WI38 (cell line): Measurements from ENCODE around the gene RTP5.

Source experiments
- H3K4me3 ChIP-seq: 2 replicates; pipeline ENCODE4 v1.5.1; 2011; ENCODE audit warnings: low read depth, mild to moderate bottlenecking, control low read depth, low read length
- TF ChIP-seq, protein P1 (sequence below): IDR thresholded peaks from 2 replicates; pipeline ENCODE4 v1.5.1; 2012; ENCODE audit warnings: low read depth, mild to moderate bottlenecking, control low read depth, low read length

RTP5 gene

DNA sequence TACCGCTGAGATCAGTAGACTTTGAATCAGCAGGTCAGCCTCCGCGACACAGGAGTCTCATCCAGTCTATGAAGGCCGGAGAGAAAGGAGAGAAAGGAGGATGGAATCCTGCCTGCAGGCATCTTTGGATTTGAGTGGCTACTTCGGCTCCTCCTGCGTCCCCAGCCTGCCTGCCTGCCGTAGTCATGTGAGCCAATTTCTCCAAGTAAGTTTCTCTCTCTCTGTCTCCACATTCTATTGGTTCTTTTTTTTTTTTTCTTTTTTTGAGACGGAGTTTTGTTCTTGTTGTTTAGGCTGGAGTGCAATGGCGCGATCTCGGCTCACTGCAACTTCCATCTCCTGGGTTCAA, 27.5 kb upstream of the RTP5 start:
- TF ChIP-seq, protein P1, sequence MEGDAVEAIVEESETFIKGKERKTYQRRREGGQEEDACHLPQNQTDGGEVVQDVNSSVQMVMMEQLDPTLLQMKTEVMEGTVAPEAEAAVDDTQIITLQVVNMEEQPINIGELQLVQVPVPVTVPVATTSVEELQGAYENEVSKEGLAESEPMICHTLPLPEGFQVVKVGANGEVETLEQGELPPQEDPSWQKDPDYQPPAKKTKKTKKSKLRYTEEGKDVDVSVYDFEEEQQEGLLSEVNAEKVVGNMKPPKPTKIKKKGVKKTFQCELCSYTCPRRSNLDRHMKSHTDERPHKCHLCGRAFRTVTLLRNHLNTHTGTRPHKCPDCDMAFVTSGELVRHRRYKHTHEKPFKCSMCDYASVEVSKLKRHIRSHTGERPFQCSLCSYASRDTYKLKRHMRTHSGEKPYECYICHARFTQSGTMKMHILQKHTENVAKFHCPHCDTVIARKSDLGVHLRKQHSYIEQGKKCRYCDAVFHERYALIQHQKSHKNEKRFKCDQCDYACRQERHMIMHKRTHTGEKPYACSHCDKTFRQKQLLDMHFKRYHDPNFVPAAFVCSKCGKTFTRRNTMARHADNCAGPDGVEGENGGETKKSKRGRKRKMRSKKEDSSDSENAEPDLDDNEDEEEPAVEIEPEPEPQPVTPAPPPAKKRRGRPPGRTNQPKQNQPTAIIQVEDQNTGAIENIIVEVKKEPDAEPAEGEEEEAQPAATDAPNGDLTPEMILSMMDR = no peak

DNA sequence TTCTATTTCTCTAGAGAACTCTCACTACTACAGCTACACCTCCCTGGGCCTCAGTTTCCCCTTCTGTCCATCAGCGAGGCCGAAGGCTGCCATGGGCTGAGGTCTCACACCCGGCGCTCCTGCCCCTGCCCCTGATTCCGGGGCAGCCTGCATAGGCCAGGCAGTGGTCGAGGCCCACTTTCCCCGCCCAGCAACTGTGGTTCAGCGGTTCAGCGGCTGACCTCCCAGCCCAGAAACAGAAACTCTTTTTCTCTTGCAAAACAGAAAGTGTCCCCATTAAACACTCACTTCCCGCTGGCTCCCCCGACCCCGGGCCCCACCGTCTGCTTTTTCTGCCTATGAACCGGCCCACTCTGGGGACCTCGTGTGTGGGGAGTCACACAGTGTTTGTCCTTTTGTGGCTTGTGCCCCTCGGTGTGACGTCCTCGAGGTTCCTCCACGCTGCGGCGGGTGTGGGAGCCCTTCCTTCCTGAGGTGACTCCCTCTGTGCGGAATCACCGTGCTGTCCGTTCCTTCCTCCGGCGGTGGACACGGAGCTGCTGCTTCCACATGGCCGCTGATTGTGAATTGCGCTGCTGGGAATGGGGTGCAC, 26.8 kb upstream of the RTP5 start:
- H3K4me3 ChIP-seq = no peak overlapping the region
- TF ChIP-seq, protein P1 = no peak

More for the DNA sequence above, 27.5 kb upstream of the RTP5 start:
- H3K4me3 ChIP-seq = no peak overlapping the region

DNA sequence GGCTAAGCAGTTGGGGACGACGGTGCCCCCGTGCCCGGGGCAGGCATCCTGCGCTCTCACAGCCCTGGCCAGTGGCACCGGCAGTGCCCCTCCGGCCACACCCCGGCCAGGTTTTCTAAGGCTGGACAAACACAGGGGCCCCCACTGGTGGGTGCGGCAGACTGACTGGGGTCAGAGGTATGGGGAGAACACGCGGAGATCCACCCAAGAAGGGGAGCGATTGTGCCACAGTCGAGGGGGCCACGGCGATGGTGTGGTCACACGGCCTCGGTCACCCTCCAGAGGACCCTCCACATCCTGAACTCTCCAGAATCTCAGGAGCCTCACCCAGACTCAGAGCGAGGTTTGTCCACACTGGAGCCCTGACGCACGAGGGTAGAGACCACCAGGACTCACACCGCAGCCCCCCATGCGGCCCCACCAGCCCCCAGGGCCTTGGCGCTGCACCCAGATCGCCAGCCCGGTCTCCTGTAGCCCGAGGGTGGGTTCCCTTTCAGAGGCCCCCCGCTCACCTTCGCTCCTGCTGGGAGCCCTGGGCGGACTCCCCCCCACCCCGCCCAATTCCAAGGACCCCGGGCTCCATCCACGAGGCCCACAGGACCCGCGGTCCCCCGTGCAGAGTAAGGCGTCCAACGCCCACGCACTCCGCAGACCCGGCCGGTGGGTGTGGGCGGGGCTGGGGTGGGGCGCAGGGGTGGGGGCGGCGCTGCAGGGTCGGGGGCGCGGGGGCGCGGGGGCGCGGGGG, 26.0 kb upstream of the RTP5 start:
- H3K4me3 ChIP-seq = no peak overlapping the region
- TF ChIP-seq, protein P1 = no peak

DNA sequence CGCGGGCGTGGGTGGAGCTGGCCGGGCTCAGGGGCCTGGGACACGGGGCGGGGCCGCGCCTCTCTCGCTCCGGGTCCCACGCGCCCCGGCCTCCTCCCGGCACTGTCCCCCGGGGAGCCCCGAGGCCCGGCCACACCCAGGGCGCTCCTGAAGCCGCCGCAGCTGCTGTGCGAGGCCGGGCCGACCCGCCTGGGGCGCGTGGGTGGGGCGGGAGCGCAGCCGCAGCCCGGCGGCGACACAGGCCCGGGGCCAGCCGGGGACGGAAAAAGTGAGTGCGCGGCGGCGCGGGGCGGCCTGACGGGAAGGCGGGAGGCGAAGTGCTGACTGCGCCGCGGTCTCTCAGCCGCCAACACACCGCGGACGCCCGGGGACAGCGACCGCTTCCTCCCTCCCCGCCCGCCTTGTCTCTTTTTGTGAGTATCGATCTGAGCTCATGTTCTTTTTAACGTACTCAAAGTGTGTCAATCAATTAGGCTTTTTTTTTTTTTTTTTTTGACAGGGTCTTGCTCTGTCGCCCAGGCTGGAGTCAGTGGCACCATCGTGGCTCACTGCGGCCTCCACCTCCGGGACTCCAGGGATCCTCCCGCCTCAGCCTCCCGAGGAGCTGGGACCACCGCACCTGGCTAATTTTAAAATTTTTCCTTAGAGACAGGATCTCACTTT, 25.3 kb upstream of the RTP5 start:
- H3K4me3 ChIP-seq = no peak overlapping the region
- TF ChIP-seq, protein P1 = no peak

DNA sequence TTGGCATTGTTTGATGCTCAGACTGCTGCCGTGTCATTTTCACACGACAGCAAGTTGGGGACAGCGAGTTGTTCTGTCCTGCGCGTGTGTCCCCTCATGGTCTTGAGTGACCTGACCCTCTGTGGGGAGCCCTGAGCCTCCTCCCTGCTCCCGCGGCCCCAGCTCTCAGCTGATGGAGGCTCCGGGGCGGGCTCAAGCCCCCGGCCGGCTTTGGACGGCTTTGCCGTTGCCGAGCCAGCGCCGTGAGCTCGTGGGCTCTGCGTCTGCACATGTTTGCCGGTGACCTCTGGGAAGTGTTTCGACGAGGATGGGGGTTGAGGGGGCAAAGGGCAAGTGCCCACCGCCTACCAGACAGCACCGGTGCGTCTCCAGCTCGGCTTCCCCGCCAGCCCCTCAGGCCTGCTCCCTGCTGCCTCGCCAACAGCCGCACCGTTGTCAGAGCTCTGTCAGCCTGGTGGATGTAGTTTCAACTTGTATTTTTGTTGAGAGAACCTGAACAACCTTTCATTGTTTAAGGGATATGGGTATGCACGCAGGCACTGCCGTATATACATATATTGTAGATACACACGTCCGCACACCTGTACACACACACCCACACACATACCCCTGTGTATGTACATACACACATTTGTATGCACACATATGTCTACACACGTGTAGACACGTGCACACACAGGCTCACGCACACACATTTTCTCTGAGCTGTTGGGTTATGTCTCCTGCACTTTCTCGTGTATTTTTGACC, 24.5 kb upstream of the RTP5 start:
- TF ChIP-seq, protein P1 = no peak
- no peak overlapping the region for H3K4me3 ChIP-seq

DNA sequence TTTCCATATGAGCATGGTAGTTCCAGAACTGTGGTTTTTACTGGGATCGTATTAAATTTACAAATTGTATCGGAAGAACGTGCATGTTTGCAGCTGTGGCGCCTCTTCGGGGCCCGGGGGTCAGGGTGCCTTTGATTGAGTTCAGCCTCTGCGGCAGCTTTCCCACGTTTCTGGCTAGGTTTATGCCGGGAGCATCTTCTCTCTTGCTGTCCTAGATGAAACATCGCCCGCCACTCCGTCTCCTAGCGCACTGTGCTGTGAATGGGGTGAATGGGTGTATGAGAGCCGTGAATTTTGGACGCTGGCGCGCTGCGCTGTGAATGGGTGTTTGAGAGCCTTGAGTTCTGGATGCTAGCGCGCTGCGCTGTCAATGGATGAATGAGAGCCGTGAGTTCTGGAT, 23.1 kb upstream of the RTP5 start:
- TF ChIP-seq, protein P1 = no peak
- no peak overlapping the region for H3K4me3 ChIP-seq
